Gastroesophageal sphincter (tissue), 4 donors: ENCODE measurements around the gene PEMT. TPM values are rescaled to one million over a fixed set of nuclear protein-coding genes. Genes with fewer than 3 reads are reported as not detected.

Source experiments
- ATAC-seq: fragments of 150-250 bp; one replicate; pipeline ENCODE4 v1.9.1; 2016; ENCODE audit warnings: mild to moderate bottlenecking, moderate library complexity
- H3K27ac ChIP-seq, 4 donors: fragments of 200-600 bp; sonication (generic) in 3 of 4; 1 replicate in 3 of 4; 2 replicates in 1 of 4; pipeline ENCODE4 v1.5.1; 2016 to 2019
- H3K27me3 ChIP-seq: fragments of 200-600 bp; sonication (generic); one replicate; pipeline ENCODE4 v1.5.1; 2019
- H3K36me3 ChIP-seq, 2 donors: fragments of 200-600 bp; sonication (generic); one replicate each; pipeline ENCODE4 v1.5.1; 2019; ENCODE audit warnings: control low read depth in 1 of 2
- H3K4me1 ChIP-seq, 3 donors: fragments of 200-600 bp; sonication (generic); 1 replicate in 2 of 3; 2 replicates in 1 of 3; pipeline ENCODE4 v1.5.1; 2016 to 2019; ENCODE audit warnings: control low read depth in 2 of 3
- H3K4me3 ChIP-seq, 2 donors: fragments of 200-600 bp; sonication (generic); one replicate each; pipeline ENCODE4 v1.5.1; 2019; ENCODE audit warnings: mild to moderate bottlenecking in 1 of 2, moderate library complexity in 1 of 2
- H3K9me3 ChIP-seq, 3 donors: fragments of 200-600 bp; sonication (generic); one replicate each; pipeline ENCODE4 v1.5.1; 2017 to 2019; ENCODE audit warnings: control low read depth in 2 of 3
- CTCF ChIP-seq, 4 experiments: fragments of 200-600 bp in 2 of 4; fragments of 450-650 bp in 2 of 4; sonication (generic) in 1 of 4; IDR thresholded peaks; one replicate each; pipeline ENCODE4 v1.5.1; 2017 to 2019; ENCODE audit warnings: antibody characterized with exemption in 4 of 4, mild to moderate bottlenecking in 2 of 4, moderate library complexity in 2 of 4
- EP300 ChIP-seq: sonication (generic); formaldehyde crosslinking; IDR thresholded peaks from one replicate; pipeline ENCODE4 v1.6.1; 2017; ENCODE audit warnings: antibody characterized with exemption, mild to moderate bottlenecking
- POLR2A ChIP-seq, 2 donors: fragments of 450-650 bp; IDR thresholded peaks; one replicate each; pipeline ENCODE4 v1.6.1; 2017; ENCODE audit warnings: antibody characterized with exemption in 2 of 2, mild to moderate bottlenecking in 2 of 2, moderate library complexity in 1 of 2
- POLR2AphosphoS5 ChIP-seq: sonication (generic); formaldehyde crosslinking; IDR thresholded peaks from one replicate; pipeline ENCODE4 v1.6.1; 2017; ENCODE audit warnings: antibody characterized with exemption
- WGBS, 2 donors: methylation state at CpG; one replicate each; pipeline ENCODE4 v1.1.5; 2018; ENCODE audit warnings: low coverage in 1 of 2; 5-methylcytosine and 5-hydroxymethylcytosine counted together
- total RNA-seq, 4 donors: library from RNA; depleted of rRNA; stranded (reverse); fragments of >200 nt; gene quantifications; one replicate each; pipeline ENCODE4 v1.1.0, GENCODE V29; 2016

Gene PEMT
- total RNA-seq, 4 donors from 2014 or later, result 8.6 to 20.7 (median 17.5) TPM

GRCh38 chr17:17525956-17526355, 65.6 kb downstream of the PEMT start:
- Histone ChIP-seq H3K9me3 (no peaks in the 10 kb centered on the region), H3K4me1 (peaks cover 0 to 12% (median 0%) of the 10 kb centered on the region in 3 donors), H3K27ac (no peak overlapping the region), H3K27me3 (no peaks in the 10 kb centered on the region), H3K36me3 (peaks cover 0 to 11% of the 10 kb centered on the region in 2 donors), H3K4me3 (no peak overlapping the region)
- TF ChIP-seq POLR2A (IDR thresholded peaks at IDR 0.05) (no peak), EP300 (no peak), CTCF (IDR thresholded peaks at IDR 0.05) (no peak), POLR2AphosphoS5 (no peak)
- ATAC-seq, result no peak
- WGBS, 2 donors, result 90% methylated on average over 2 of the region's 6 CpGs; no CpG with 5 or more reads in 1 of the 2 donors

GRCh38 chr17:17525311-17525710, 66.2 kb downstream of the PEMT start:
- WGBS, 2 donors, result 70 to 96% methylated on average over 4 to 11 of the region's 15 CpGs
- H3K4me1 ChIP-seq, result peaks cover 0 to 12% (median 0%) of the 10 kb centered on the region in 3 donors
- no peak for TF ChIP-seq EP300
- H3K36me3 ChIP-seq, result peaks cover 0 to 17% of the 10 kb centered on the region in 2 donors
- no peak for ATAC-seq
- H3K4me3 ChIP-seq, result no peak overlapping the region
- no peak overlapping the region for H3K27ac ChIP-seq
- H3K9me3 ChIP-seq, result no peaks in the 10 kb centered on the region
- no peaks in the 10 kb centered on the region for H3K27me3 ChIP-seq

GRCh38 chr17:17523731-17524490, 67.6 kb downstream of the PEMT start:
- H3K36me3 ChIP-seq, result peaks cover 0 to 29% of the 10 kb centered on the region in 2 donors

GRCh38 chr17:17523001-17523730, 68.3 kb downstream of the PEMT start:
- ATAC-seq, result no peak
- Histone ChIP-seq H3K27me3 (no peaks in the 10 kb centered on the region), H3K27ac (no peak overlapping the region), H3K9me3 (no peaks in the 10 kb centered on the region), H3K36me3 (peaks cover 0 to 29% of the 10 kb centered on the region in 2 donors), H3K4me3 (no peak overlapping the region), H3K4me1 (peaks cover 0 to 12% (median 0%) of the 10 kb centered on the region in 3 donors)
- TF ChIP-seq POLR2AphosphoS5 (no peak), EP300 (no peak), POLR2A (IDR thresholded peaks at IDR 0.05) (no peak), CTCF (IDR thresholded peaks at IDR 0.05) (no peak)
- WGBS, 2 donors, result 47 to 70% methylated on average over 3 to 4 of the region's 14 CpGs

More at GRCh38 chr17:17523731-17524490, 67.6 kb downstream of the PEMT start:
- no peak for TF ChIP-seq POLR2A (IDR thresholded peaks at IDR 0.05)
- no peak for TF ChIP-seq EP300
- TF ChIP-seq CTCF (IDR thresholded peaks at IDR 0.05), result no peak
- Histone ChIP-seq H3K27me3 (no peaks in the 10 kb centered on the region), H3K27ac (no peak overlapping the region), H3K4me3 (no peak overlapping the region), H3K4me1 (peaks cover 0 to 12% (median 0%) of the 10 kb centered on the region in 3 donors), H3K9me3 (no peaks in the 10 kb centered on the region)
- WGBS, 2 donors, result 86% methylated on average over 13 to 16 of the region's 19 CpGs
- no peak for ATAC-seq

GRCh38 chr17:17520599-17521232, 70.8 kb downstream of the PEMT start:
- Histone ChIP-seq H3K4me1 (no peaks in the 10 kb centered on the region), H3K27ac (no peak overlapping the region), H3K9me3 (no peaks in the 10 kb centered on the region), H3K27me3 (no peaks in the 10 kb centered on the region), H3K4me3 (no peak overlapping the region), H3K36me3 (peaks cover 0 to 29% of the 10 kb centered on the region in 2 donors)
- TF ChIP-seq POLR2AphosphoS5, result no peak
- no peak for TF ChIP-seq EP300
- TF ChIP-seq CTCF (IDR thresholded peaks at IDR 0.05), result no peak
- no peak for TF ChIP-seq POLR2A (IDR thresholded peaks at IDR 0.05)
- ATAC-seq, result peak; percentile 23
- 91 to 100% methylated on average over 2 to 6 of the region's 22 CpGs for WGBS, 2 donors
